ENCODE data around the gene TTC13. TPM values are rescaled to one million over a fixed set of nuclear protein-coding genes. Genes with fewer than 3 reads are reported as not detected.

The TTC13 gene
- total RNA-seq, 1 experiment from 2014 or later, result 20.2 TPM

- no peak overlapping the region for H3K4me2 ChIP-seq (ENCODE audit: low read length)
- peaks cover 11% of the 10 kb centered on the region; the same call in 1 of the 2 replicates for H3K79me2 ChIP-seq (ENCODE audit: low read length)
- no peak overlapping the region for H3K9ac ChIP-seq (ENCODE audit: low read length)
- H3K36me3 ChIP-seq (ENCODE audit: low read depth, low read length), result no peaks in the 10 kb centered on the region
- ChIA-PET CTCF (no interaction called here), POLR2A (ENCODE audit: unreplicated experiment) (no interaction called here)
- no peaks in the 10 kb centered on the region for H4K20me1 ChIP-seq (ENCODE audit: low read length)
- H2AFZ ChIP-seq (ENCODE audit: low read length), result no peak overlapping the region
- H3K9me3 ChIP-seq (ENCODE audit: low read length), result no peaks in the 10 kb centered on the region
- BruUV-seq (replicated peaks), result no TSS peak
- no peaks in the 10 kb centered on the region for H3F3A ChIP-seq (ENCODE audit: low read length, unreplicated experiment)
- ATAC-seq, result no peak
- TF ChIP-seq EZH2phosphoT487 (IDR thresholded peaks at IDR 0.05; ENCODE audit: borderline replicate concordance, low read length) (no peak), CTCF (conservative IDR thresholded peaks at IDR 0.05; ENCODE audit: low read depth, low read length) (no peak), EZH2 (IDR thresholded peaks at IDR 0.05; ENCODE audit: low read length, unreplicated experiment) (no peak)
- no peak overlapping the region for H3K27ac ChIP-seq (ENCODE audit: low read length)
- H3K9me2 ChIP-seq (replicated peaks; ENCODE audit: low read length), result no peaks in the 10 kb centered on the region
- H3K4me3 ChIP-seq (ENCODE audit: low read length), result no peak overlapping the region
- intact Hi-C loops (cut with micrococcal nuclease), result no loop called here
- H3K27me3 ChIP-seq (ENCODE audit: low read length), result no peaks in the 10 kb centered on the region
- H3K4me1 ChIP-seq (ENCODE audit: insufficient read depth, low read length), result no peaks in the 10 kb centered on the region
- no peak for DNase-seq
These were observed 13.8 kb downstream of the TTC13 start for GRCh38 chr1:230964896-230965295.

GRCh38 chr1:230958370-230958769, 20.3 kb downstream of the TTC13 start:
- no peaks in the 10 kb centered on the region for H4K20me1 ChIP-seq (ENCODE audit: low read length)
- no peaks in the 10 kb centered on the region for H3F3A ChIP-seq (ENCODE audit: low read length, unreplicated experiment)
- intact Hi-C loops (cut with micrococcal nuclease), result no loop called here
- CTCF ChIA-PET, result no interaction called here
- no peak for DNase-seq
- no peaks in the 10 kb centered on the region for H3K79me2 ChIP-seq (ENCODE audit: low read length)
- no peaks in the 10 kb centered on the region for H3K9me3 ChIP-seq (ENCODE audit: low read length)
- no TSS peak for BruUV-seq (replicated peaks)
- H3K4me2 ChIP-seq (ENCODE audit: low read length), result no peak overlapping the region
- no peak overlapping the region for H3K9ac ChIP-seq (ENCODE audit: low read length)
- no peaks in the 10 kb centered on the region for H3K4me1 ChIP-seq (ENCODE audit: insufficient read depth, low read length)
- ATAC-seq, result no peak
- H3K9me2 ChIP-seq (replicated peaks; ENCODE audit: low read length), result no peaks in the 10 kb centered on the region
- no peaks in the 10 kb centered on the region for H3K27me3 ChIP-seq (ENCODE audit: low read length)
- peaks cover 10% of the 10 kb centered on the region for H3K36me3 ChIP-seq (ENCODE audit: low read depth, low read length)
- TF ChIP-seq CTCF (conservative IDR thresholded peaks at IDR 0.05; ENCODE audit: low read depth, low read length), result no peak
- H3K4me3 ChIP-seq (ENCODE audit: low read length), result no peak overlapping the region
- POLR2A ChIA-PET (ENCODE audit: unreplicated experiment), result no interaction called here
- H2AFZ ChIP-seq (ENCODE audit: low read length), result no peak overlapping the region
- no peak overlapping the region for H3K27ac ChIP-seq (ENCODE audit: low read length)

- CTCF ChIA-PET, result no interaction called here
- intact Hi-C loops (cut with micrococcal nuclease), result no loop called here
- no TSS peak for BruUV-seq (replicated peaks)
These were observed 21.1 kb downstream of the TTC13 start for GRCh38 chr1:230957580-230957989.

More at GRCh38 chr1:230957580-230957989, 21.1 kb downstream of the TTC13 start:
- H3K27ac ChIP-seq (ENCODE audit: low read length), result no peak overlapping the region
- H4K20me1 ChIP-seq (ENCODE audit: low read length), result no peaks in the 10 kb centered on the region
- H3K4me2 ChIP-seq (ENCODE audit: low read length), result no peak overlapping the region
- no peaks in the 10 kb centered on the region for H3K9me2 ChIP-seq (replicated peaks; ENCODE audit: low read length)
- H3K9ac ChIP-seq (ENCODE audit: low read length), result no peak overlapping the region
- H3K4me1 ChIP-seq (ENCODE audit: insufficient read depth, low read length), result no peaks in the 10 kb centered on the region
- H2AFZ ChIP-seq (ENCODE audit: low read length), result no peak overlapping the region
- POLR2A ChIA-PET (ENCODE audit: unreplicated experiment), result interaction anchor here (0.7 kb wide), 1 partner anchor 24 kb away, joined by 3 read pairs; no protein-coding TSS in a partner anchor
- no peaks in the 10 kb centered on the region for H3F3A ChIP-seq (ENCODE audit: low read length, unreplicated experiment)
- DNase-seq, result no peak
- no peaks in the 10 kb centered on the region for H3K79me2 ChIP-seq (ENCODE audit: low read length)
- TF ChIP-seq EZH2 (IDR thresholded peaks at IDR 0.05; ENCODE audit: low read length, unreplicated experiment), result no peak
- no peak for TF ChIP-seq EZH2phosphoT487 (IDR thresholded peaks at IDR 0.05; ENCODE audit: borderline replicate concordance, low read length)
- no peak for TF ChIP-seq CTCF (conservative IDR thresholded peaks at IDR 0.05; ENCODE audit: low read depth, low read length)
- no peaks in the 10 kb centered on the region for H3K9me3 ChIP-seq (ENCODE audit: low read length)
- no peak for ATAC-seq
- no peaks in the 10 kb centered on the region for H3K27me3 ChIP-seq (ENCODE audit: low read length)
- peaks cover 12% of the 10 kb centered on the region for H3K36me3 ChIP-seq (ENCODE audit: low read depth, low read length)
- no peak overlapping the region for H3K4me3 ChIP-seq (ENCODE audit: low read length)
